DND-41 (cell line): ENCODE measurements around the gene RAB5A.

Experiments used
- CTCF ChIP-seq: IDR thresholded peaks from 2 replicates; pipeline ENCODE4 v1.5.1; 2012; ENCODE audit warnings: borderline replicate concordance, low read length, moderate library complexity, mild to moderate bottlenecking; ENCODE audit not compliant: poor library complexity, severe bottlenecking; ENCODE audit errors: extremely low read depth
- EZH2 ChIP-seq: IDR thresholded peaks from 3 replicates; pipeline ENCODE4 v1.6.1; 2012; ENCODE audit warnings: borderline replicate concordance, low read depth, mild to moderate bottlenecking, moderate library complexity, low read length, inconsistent platforms; ENCODE audit not compliant: severe bottlenecking

- no peak for TF ChIP-seq CTCF
- TF ChIP-seq EZH2, result no peak
Observed at GRCh38 chr3:20023623-20024405, 76.9 kb downstream of the RAB5A start.
